Cardiac muscle cell (in vitro differentiated cells and primary cell): Measurements from ENCODE around the gene GAB1. TPM values are rescaled to one million over a fixed set of nuclear protein-coding genes. Genes with fewer than 3 reads are reported as not detected.

ENCODE experiments used
- DNase-seq, 2 donors: peaks; one replicate each; pipeline versions ENCODE4 v3.0.0 to v3.0.0-alpha.2; 2010 to 2017; ENCODE audit warnings: low read depth in 1 of 2, low spot score in 1 of 2
- H3K27ac ChIP-seq: fragments of 200-600 bp; sonication (generic); 2 replicates; pipeline ENCODE4 v1.5.1; 2016
- H3K27me3 ChIP-seq: fragments of 200-600 bp; sonication (generic); 2 replicates; pipeline ENCODE4 v1.6.0; 2016; ENCODE audit warnings: control low read depth
- H3K36me3 ChIP-seq: fragments of 200-600 bp; sonication (generic); 2 replicates; pipeline ENCODE4 v1.5.1; 2016; ENCODE audit warnings: control low read depth
- H3K4me1 ChIP-seq: fragments of 200-600 bp; sonication (generic); 2 replicates; pipeline ENCODE4 v1.8.1; 2017; ENCODE audit warnings: low read depth, mild to moderate bottlenecking, mixed run types
- H3K4me3 ChIP-seq: fragments of 200-600 bp; sonication (generic); 2 replicates; pipeline ENCODE4 v1.5.1; 2016; ENCODE audit warnings: mild to moderate bottlenecking
- H3K9me3 ChIP-seq: fragments of 200-600 bp; sonication (generic); 2 replicates; pipeline ENCODE4 v1.5.1; 2017; ENCODE audit warnings: low read depth, mild to moderate bottlenecking, control low read depth
- polyA plus RNA-seq: library from polyadenylated mRNA; unstranded; fragments of >200 nt; fragmentation: Nextera tagmentation; extraction: Ambion mirVana; gene quantifications from 2 replicates; pipeline ENCODE4 v1.2.1, GENCODE V29; 2016
- total RNA-seq: library from RNA; depleted of rRNA; stranded (reverse); fragments of >200 nt; gene quantifications from 2 replicates; pipeline ENCODE4 v1.2.3, GENCODE V29; 2016
- TF ChIP-seq, protein P1 (sequence below): IDR thresholded peaks from 2 replicates; pipeline ENCODE4 v1.5.1; 2012; ENCODE audit warnings: low read depth, mild to moderate bottlenecking, low read length

Gene GAB1
- total and polyA plus RNA-seq, 2 experiments from 2014 or later: 11.9 to 63.9 TPM

DNA sequence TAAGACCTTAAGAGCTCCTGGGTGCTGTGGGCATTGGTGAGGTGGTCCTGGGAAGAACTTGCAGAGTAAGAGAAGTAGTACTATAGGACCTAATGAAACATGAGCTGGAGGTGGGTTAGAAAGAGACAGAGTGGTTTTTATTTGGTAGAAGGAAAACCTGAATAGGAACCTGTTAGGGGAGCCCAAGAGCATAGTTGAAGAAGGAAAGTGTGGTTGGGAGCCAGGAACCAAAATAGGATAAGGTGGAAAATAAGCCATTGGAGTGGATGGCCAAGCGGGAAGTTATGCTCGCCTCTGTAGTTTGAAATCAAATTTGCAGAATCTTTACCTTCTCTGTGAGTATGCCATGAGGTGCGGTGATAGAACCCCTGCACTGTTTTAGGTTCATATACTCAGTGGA is 26.7 kb downstream of the GAB1 start:
- TF ChIP-seq, protein P1, sequence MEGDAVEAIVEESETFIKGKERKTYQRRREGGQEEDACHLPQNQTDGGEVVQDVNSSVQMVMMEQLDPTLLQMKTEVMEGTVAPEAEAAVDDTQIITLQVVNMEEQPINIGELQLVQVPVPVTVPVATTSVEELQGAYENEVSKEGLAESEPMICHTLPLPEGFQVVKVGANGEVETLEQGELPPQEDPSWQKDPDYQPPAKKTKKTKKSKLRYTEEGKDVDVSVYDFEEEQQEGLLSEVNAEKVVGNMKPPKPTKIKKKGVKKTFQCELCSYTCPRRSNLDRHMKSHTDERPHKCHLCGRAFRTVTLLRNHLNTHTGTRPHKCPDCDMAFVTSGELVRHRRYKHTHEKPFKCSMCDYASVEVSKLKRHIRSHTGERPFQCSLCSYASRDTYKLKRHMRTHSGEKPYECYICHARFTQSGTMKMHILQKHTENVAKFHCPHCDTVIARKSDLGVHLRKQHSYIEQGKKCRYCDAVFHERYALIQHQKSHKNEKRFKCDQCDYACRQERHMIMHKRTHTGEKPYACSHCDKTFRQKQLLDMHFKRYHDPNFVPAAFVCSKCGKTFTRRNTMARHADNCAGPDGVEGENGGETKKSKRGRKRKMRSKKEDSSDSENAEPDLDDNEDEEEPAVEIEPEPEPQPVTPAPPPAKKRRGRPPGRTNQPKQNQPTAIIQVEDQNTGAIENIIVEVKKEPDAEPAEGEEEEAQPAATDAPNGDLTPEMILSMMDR: no peak

DNA sequence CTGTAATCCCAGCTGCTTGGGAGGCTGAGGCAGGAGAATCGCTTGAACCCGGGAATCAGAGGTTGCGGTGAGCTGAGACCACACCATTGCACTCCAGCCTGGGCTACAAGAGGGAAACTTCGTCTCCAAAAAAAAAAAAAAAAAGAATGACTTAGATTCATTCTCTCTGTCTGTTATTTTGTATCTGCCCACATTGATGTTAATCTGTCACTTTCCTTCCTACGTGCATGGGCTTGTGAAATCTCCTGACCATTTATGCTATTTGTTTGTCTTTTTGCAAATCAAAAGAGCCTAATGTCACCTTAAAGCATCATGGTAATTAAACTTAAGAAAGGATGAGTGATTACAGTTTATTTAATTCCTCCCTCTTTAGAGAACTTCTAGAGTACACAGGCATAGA is 27.4 kb downstream of the GAB1 start:
- no peak for DNase-seq
- no peaks in the 10 kb centered on the region for H3K27me3 ChIP-seq
- TF ChIP-seq, protein P1: no peak
- no peaks in the 10 kb centered on the region for H3K9me3 ChIP-seq
- H3K4me1 ChIP-seq: no peaks in the 10 kb centered on the region
- H3K4me3 ChIP-seq: no peak overlapping the region
- H3K27ac ChIP-seq: no peak overlapping the region
- no peaks in the 10 kb centered on the region for H3K36me3 ChIP-seq

More for the DNA sequence above, 26.7 kb downstream of the GAB1 start:
- H3K36me3 ChIP-seq: no peaks in the 10 kb centered on the region
- no peaks in the 10 kb centered on the region for H3K9me3 ChIP-seq
- H3K4me3 ChIP-seq: no peak overlapping the region
- H3K27ac ChIP-seq: no peak overlapping the region
- DNase-seq: no peak
- H3K27me3 ChIP-seq: no peaks in the 10 kb centered on the region
- no peaks in the 10 kb centered on the region for H3K4me1 ChIP-seq

DNA sequence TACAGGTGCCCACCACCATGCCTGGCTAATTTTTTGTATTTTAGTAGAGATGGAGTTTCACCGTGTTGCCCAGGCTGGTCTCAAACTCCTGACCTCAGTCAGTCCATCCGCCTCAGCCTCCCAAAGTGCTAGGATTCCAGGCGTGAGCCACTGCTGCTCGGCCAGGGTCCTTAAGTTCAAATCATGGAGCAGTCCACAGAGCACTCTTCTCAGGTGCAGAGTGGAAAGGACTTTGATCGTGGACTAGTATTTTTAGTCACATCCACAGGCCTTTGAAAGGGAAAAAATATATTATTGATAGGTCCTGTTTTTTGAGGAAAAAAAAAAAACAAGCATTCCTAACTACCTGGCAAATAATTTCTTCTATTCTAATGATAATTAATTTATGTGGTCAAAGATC is 31.2 kb downstream of the GAB1 start:
- Histone ChIP-seq H3K4me1 (no peaks in the 10 kb centered on the region), H3K9me3 (no peaks in the 10 kb centered on the region), H3K27ac (no peak overlapping the region), H3K27me3 (no peaks in the 10 kb centered on the region), H3K36me3 (no peaks in the 10 kb centered on the region), H3K4me3 (no peak overlapping the region)
- TF ChIP-seq, protein P1: no peak
- no peak for DNase-seq

DNA sequence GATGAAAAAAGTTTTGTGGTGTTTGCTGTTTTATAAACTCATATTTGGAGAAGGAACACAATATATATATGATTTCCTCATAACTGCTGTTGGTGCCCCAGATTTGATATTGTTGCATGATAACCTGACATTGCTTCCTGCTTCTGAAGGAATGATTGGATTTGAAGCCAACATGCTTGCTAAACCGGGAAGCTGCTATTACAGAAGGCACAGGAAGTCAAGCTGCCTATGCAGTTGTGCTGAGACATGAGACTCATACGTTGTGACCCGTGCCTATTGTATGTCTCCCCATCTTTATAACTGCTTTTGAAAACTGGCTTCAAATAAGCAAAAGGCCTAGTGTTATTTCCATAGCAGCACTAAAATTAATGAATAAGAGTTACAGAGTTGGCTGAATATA is 32.9 kb downstream of the GAB1 start:
- peak overlapping the region; percentile 16 for H3K27ac ChIP-seq
- TF ChIP-seq, protein P1: no peak

DNA sequence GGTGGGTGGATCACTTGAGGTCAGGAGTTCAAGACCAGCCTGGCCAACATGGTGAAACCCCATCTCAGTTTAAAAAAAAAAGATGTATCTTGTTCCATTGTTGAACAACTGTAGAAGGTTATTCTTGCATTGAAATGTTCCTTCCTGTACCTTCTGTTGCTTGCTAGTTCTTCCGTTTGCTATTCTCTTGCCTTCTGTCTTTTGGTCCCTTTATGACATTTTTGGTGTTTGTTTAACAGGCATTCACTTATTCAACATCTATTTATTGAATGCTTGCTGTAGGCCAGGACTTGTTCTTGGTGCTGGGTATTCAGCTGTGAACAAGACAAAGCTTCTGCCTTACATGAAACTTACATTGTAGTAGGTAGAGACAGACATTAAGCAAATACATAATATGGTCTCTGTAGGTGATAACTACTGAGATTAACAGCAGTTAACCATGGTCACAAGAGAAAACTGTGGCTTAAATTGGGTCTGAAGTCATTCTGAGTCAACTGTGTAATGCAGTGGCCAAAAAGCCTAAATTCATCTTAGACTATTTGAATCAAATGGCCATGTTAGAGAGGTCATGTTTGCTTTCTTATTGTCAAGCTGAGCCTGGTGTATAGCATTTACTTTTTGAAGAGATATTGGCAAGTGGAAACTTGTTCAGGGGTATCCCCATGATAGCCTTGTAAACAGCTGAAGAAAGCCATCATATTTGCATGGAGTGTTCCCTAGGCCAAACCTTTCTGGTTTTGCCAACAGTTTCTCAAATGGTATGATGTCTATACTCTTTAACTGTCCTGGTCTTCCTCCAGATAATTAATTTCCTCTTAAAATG is 35.6 kb downstream of the GAB1 start:
- Histone ChIP-seq H3K27ac (no peak overlapping the region), H3K27me3 (no peaks in the 10 kb centered on the region), H3K36me3 (no peaks in the 10 kb centered on the region), H3K9me3 (no peaks in the 10 kb centered on the region), H3K4me1 (peaks cover 18% of the 10 kb centered on the region), H3K4me3 (no peak overlapping the region)
- TF ChIP-seq, protein P1: no peak
- no peak for DNase-seq

More for the DNA sequence above, 32.9 kb downstream of the GAB1 start:
- no peaks in the 10 kb centered on the region for H3K4me1 ChIP-seq
- no peak for DNase-seq
- H3K9me3 ChIP-seq: no peaks in the 10 kb centered on the region
- no peaks in the 10 kb centered on the region for H3K36me3 ChIP-seq
- H3K27me3 ChIP-seq: no peaks in the 10 kb centered on the region
- no peak overlapping the region for H3K4me3 ChIP-seq
